Smooth muscle cell of the brain vasculature (primary cell): ENCODE measurements around the gene SLC6A9.

Experiments
- DNase-seq: peaks from one replicate; pipeline ENCODE4 v3.0.0-alpha.2; 2012; ENCODE audit warnings: low read depth, low spot score

SLC6A9 gene

DNA sequence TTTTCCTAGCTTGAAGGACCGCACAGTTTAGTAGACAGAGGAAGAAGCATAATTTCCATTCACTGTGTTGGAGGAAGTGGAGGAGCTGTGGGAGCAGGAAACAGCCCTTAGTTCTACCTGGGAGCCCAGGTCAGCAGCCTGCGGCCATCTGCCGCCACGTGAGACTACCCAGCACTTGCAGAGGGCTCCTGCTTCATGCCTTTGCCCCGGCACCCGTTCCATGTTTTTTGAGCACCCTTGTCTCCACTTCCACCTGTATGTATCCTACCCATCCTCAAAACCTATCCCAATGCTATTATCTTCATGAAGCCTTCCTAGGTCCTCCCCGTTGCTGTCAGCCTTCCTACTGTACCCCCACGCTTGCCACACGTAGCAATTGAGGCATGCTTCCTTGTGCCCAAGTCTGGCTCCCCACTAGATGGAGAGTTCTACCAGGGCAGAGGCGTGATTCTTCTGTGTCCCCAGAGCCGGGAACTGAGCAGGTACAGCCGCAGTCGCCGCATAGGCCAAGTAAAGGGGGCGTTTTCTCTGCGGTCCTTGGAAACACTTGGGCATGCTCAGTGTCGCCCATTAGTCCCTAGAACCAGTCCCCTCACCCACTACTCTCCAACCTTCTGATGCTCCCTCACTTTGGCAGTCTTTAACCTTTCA lies 1.9 kb downstream of the SLC6A9 start:
- no peak for DNase-seq

DNA sequence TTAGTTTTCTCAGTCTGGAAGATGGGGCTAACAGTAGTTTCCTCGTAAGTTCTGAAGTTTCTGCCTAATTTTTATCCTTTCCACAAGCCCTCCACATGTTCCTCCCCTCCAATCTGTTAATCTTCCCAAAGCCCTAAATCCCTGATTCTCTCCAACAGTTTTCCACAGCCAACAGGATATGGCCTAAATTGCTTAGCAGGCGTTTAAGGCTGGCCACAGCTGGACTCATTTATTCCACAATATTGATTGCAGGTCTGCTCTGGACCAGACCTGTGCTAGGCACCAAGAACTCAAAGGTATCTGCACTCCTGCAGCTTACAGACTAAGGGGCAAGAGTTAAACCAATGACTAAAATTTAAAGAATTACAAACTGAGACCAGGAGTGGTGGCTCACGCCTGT lies 3.9 kb downstream of the SLC6A9 start:
- DNase-seq = no peak

DNA sequence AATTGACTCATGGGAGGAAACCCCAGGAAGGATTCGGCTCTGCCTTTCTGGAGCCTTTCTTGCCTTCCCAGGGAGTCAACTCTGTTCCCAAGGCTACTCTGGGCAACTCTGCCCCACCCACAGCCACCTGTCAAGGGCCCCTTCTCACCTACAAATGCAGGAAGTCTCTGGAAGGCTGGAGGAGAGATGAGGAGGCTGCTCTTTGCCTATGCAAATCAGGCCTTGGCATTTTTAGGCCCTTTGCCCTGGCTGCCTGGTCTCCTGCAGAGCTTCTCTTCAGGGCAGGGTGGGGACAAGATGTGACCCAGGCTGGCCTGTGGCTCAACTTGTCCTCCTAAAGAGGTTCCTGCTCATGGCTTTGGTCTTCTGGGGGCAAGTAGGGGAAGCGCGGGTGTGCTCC lies 5.4 kb downstream of the SLC6A9 start:
- DNase-seq = no peak

DNA sequence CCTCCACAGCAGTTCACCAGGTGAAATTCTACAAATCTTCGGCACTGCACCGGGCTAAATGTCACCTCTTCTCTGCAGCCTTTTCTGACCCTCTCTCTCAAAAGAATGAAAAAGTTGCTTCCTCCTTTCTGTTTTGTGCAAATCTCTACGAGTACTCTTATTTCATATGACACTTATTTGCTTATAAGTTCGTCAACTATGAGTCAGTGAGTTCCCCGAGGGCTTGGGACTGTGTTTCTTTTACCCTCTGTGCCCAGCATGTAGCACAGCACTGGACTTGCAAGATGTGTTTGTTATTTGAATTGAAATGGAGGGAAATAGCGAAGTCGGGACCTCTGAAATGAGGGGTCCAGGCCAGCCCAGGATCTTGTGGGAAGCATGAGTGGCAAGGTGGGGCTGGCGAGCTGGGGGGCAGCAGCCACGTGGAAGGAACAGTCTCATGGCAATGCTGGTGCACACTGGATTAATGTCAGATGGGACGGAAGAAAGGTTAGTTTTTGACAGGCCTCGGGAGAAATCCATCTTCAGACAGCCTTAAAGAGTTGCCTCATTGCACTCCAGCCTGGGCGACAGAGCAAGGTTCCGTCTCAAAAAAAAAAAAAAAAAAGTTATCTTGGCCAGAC lies 6.2 kb downstream of the SLC6A9 start:
- DNase-seq = peak; percentile 50

DNA sequence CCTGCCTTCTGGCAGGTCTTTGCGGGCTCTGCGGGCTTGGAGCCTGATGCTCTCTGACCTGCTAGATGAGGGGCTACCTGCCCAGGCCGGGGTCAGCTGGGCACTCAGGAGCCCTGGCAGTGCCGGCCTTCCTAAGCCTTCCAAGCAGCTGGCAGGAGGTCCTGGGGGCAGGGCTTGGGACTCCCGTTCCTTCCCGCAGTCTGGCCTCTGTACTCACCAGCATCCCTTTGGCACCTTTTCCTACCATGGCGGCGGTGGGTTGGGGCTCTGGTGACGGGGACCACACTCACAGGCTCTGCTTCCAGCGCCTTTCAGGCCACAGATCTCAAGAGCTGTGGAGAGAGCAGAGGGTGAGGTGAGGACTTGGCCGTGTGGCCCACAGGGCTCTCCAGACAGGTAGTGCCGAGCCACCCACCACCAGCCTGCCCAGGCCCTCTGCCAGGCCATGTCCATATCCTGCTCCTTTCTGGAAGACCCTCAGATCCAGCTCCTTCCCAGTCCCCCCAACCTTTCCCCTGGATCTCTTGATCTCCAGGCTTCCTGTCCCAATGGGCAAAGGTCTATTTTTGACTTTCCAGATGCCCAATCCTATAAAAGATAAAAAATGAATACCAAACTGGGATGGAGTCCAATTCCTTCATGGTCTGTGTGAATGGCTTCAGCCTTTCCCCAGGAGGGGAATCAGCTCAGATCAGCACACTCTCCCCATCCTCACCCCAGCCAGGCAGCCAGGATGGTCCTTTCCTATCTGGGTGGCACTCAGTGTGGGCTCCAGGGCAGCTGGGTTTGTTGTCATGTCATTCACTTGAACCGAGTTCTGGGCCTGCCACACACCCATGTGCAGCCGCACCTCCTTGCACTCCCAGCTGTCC lies 7.0 kb downstream of the SLC6A9 start:
- DNase-seq = no peak

DNA sequence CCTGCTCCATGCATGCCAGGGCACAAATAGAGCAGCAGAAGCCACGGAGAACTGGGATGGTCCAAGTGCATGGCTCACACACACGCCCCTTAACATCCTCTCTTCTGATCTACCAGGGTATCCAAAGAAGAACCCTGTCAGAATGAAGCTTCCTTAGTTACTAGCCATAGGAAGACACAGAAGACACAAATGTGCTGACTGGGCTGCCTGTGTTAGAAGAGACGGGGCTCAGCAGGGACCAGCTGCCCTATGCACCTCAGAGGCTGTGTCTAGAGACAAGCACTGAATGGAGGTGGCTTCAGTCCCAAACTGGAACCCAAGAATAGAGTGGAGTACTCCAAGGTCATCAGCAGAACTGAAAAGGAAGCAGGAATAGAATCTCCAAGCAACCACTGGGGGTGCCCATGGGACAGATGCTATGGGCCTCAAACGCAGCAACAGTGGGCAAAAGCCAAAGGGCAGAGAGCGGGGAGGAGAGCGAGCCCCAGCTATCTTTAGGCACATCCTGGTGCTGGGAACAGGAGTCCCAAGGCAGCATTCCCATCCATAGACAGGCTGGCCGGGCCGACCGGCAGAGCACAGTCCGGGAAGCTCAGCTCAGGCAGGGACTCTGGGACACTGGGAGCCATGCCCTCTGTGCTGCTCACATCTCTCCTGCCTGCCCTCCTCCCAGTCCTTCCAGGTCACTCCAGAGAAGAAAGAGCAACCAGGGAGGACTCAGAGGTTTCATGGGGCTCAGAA lies 9.5 kb downstream of the SLC6A9 start:
- DNase-seq = no peak

DNA sequence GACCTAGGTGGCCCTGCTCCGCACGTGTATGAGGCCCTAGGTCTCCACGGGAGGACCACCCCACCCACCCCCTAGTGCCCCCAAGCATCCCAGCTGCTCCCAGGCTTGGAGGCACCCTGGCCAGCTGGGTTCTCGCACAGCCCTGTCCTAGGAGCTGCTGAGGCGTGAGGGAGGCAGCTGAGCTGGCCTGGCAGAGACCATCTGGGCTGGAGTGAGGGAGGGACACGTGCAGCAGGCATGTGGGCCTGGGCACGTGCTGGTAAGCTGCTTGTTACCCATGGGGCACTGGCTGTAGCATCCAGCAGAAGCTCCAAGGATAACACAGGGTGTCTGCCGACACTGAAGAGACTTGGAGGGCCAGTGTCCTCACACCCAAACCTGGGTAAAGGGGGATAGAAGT lies 10.1 kb downstream of the SLC6A9 start:
- no peak for DNase-seq

DNA sequence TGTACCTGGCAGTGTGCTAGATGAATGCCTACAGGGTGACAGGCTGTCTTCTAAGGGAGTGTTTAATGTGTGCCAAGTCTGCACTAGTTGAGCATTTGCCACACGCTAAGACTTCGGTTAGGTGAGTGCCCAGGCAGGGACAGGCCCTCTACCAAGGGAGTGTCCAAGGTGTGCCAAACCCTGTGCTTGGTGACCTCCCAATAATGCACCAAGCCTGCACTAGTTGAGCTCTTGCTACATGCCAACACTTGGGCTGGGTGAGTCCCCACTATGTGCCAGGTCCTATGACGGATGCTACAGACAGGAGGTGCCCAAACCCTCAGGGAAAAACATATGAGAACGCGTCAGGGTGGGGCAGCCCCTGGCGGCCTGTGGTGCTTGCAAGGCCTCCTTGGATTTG lies 10.8 kb downstream of the SLC6A9 start:
- no peak for DNase-seq

DNA sequence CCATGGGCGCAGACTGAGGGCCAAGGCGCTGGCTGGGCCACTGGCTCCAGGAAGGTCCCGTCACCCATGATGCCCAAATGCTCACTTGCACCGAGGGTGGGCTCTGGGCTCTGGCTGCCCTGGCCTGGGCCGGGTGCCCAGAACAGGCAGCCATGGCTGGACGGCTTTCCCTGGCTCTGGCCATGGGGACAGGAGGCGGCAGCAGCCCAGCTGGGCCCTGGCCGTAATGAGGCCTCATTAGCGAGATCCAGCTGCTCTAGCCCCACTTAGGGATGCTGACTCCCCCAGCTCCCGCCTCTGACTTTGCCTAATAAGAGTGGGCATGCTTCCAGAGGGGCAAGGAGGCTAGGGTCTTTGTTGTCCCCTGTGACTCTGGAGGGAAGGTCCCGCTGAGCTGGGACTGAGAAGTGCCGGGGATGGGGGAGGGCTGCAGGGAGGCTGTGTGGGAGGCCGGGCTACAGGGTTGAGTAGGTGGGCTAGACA lies 11.8 kb downstream of the SLC6A9 start:
- DNase-seq = no peak

DNA sequence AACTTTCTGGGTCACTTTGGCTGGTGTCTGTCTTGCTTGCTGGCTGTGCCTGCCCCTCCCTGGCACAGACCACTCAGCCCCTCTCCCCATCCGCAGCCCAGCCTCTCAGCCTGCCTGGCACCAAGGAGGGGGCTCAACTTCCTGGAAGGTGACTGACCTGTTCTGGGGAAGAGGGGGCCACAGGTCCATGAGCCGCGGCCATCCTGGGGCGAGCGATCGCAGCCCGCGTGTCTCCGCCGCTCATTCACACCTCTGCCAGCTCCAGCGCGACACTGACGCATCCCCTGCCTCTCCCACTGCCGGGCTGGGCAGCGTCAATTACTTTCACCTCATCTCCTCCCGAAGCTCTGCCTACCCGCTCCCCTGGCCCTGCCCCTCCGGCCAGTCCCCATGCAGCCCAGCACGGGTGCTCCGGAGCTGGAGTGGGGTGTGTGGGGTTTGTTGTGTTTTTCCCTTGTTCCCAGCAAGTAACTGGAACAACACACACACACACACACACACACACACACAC lies 14.3 kb downstream of the SLC6A9 start:
- no peak for DNase-seq

DNA sequence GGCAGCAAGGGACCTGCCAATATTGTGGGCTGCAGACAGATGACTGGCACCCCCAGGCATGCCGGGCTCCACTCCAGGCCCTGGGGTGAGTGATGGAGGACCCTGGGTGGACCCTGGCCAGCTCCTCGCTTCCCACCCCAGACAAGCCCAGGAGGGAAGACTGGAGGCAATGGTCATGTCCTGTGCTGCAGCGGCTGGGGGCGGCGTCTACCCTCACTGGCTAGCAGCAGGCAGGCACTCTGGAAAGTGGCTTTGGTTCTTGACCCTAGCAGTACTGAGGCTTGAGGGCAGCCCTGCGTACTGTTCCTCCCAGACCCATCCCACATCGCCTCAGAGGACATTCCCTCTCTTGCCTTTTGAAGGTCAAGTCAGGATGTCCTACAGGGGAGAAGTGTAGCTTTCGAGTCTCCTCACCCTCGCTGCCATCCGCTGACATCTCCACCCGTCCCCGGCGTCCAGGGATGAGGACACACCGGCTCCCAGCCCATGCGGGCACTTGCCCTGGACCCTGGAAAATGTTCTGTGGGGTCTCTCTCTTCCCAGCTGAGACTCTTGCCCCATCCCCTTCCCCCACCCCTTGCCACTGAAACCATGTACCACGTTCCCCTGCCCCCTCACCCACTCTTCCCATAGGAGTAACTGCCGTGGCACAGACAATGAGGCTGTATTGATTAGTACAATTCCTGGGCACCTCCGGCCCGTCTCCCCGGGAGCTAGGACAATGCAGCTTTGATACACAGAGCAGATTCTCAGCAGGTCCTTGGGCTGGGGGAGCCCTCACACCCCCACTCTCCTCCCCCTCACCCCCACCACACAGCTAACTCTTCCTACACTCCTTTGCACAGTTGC lies 15.0 kb downstream of the SLC6A9 start:
- DNase-seq = no peak

DNA sequence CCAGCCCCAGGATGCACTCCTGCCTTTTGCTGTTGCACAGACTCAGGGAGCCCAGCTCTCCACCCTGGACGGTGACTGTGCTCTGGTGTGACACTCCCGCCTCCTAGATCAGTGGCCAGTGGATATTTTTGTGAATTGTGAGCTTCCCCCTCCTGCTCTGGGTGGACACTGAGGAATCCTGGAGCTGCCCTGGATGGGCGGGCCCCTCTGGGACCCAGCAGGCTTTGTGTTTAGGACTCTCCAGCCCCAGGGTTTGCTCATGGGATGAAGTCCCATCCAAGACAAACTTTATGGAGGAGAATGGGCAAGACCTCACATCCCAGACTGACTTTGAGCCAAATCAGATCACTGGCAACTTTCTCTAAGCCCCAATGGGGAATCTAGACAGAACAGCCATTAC lies 16.1 kb downstream of the SLC6A9 start:
- DNase-seq = no peak

DNA sequence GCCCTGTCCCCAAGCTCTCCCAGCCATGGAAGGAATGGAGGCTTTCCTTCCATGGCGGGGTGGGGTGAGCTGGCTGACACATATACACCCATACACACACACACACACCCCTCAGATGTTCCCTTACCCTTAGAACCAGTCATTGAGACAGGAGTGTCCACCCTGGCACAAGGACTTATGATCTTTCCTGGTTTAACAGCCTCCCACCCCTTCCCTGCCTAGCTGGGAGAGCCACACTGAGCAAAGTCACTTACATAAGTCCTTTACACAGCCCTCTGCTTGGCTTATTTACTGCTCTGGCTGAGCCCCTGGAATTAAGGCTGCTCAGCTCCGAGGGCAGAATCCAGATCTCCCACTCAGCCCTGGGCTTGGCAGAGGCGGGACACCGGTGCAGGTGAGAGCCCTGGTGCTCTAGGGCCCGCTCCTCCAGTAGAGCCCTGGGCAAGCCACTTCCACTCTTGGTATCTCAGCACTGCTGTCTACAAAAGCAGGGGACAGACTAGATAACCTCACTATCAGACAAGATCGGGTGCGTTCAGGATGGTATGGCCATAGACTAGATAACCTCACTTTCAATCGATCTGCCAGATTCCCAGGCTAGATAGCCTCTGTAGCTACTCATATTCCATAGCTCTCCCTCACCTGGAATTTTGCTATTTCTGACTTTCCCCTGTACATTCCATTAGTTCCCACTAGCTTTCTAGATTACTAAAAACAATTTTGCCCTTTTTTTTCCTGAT lies 16.7 kb downstream of the SLC6A9 start:
- no peak for DNase-seq

DNA sequence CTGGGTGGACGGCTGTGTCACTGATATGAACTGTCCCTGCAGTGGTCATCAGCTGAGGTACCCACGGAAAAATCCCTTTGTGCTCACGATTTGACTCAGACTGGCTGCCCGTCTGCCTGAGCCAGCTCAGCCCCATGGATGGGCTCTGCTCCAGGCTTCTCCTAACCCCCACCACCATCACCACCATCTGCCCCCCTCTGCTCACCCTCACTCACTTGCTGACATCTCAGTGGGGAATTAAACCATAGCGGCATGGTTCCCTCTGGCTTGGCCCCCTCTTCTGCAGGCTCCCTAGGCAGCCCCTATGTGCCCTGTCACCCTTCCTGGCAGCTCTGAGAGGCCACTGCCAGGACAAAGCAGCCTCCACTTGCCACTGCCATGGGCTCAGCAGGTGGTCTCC lies 17.3 kb downstream of the SLC6A9 start:
- no peak for DNase-seq

DNA sequence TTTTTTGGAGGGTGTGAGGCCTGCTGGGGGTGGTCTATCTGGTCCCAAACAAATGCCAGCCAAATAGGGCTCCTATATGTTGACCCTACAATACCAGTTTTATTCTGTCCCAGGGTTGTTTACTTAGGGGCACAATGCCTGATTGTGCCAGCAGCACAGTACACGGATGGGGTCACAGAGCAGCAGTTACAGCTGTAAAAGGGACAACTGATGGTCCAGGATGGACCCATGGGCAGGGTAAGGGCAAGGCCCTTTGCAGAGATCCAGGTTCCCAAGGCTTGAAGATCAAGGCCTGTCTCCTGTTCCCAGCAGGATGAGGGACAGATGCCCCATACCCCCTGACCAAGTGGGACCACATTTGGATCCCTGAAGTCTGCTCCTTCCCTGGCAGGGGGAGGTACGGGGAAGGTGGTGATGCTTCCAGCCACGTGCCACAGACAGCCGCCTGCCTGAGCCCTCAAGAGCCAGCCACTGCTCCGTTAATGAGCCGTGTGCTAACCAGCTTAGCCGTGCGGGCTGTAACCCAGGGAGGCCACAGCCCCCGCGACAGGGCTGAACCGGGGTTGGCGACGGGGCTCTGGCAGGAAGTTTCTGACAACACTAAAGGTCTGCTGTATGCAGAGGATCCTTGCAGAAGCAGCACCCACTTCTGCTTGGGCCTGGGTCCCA lies 18.2 kb downstream of the SLC6A9 start:
- DNase-seq = no peak

DNA sequence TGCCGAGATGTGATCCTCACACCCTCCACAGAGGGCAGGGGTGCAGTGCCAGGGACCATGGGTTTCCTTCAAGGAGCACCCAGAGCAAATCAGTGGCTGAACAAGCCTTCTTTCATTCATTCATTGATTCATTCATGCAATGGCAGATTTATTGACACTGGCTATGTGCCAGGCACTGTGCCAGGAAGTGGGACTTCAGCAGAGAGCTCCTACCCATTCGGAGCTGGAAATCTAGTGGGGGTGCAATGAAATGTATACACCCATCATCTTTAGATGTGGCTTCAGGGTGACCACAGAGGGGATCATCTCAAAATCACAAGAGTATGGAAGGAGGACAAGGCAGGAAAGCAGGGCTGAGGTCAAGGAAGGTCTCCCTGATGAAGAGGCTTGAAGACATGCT lies 18.9 kb downstream of the SLC6A9 start:
- DNase-seq = no peak

DNA sequence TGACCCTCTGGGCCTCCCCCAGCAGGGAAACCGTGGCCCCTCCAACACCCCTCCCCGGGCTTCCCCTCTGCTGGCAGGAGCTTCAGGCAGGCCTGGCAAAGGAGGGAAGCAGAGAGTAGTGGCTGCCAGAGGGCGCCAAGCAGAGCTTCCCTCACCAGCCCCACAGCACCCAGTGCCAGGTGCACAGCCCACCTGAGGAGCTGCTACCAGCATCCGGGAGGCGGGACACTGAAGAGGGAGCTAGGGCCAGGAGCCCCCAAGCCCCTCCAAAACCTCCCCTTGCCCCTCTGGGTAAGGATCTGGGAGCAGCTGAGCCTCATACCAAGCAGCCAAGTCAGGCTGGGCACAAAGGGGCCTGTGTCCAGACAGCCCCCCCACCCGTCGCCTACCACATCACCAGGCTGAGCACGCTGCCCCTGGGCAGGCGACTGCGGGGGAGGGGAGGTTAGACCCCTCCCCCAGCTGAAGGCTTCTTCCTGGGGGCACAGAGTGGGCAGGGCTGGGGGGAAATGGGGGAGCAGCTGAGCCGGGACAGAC lies 20.3 kb downstream of the SLC6A9 start:
- no peak for DNase-seq

DNA sequence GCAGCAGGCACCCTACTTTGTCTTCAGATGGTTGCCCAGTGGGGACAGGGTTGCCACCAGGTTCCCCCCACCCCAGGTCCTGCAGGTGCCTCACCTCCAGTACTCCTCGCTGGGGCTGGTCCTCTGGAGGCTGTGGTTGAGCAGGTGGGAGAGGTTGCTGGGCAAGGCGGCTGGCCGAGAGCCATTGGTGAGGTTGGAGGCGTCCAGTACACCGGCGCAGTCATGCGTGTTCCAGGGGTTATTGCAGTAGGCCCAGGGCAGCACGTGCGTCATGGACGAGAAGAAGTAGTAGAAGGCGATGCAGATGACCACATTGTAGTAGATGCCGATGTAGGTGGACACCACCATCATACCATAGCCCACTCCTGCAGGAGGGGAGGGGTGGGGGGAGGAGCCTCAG lies 23.0 kb downstream of the SLC6A9 start:
- no peak for DNase-seq

DNA sequence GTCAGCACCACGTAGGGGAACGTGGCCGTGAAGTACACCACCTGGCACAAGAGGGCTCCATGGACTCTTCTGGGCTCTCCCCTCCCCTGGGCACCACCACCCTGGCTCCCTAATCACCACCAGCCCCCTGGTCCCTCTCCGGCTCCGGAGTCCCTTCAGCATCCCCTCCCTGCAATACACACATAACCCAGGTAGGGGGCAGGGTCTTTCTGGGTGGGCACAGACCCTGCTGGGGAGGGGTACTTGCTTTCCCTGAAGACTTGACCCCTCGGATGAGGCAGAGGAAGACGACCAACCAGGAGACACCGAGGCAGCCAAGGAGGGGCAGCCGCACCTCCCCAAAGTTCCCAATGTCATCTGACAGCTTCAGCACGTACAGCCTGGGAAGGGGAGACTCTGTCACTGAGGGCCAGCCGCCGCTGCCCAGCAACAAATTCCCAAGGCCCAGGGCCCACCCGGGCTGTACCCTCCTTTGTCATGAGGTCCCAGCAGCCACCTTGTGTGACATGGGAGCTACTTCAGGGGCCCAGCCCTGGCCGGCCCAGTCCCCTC lies 28.6 kb downstream of the SLC6A9 start:
- no peak for DNase-seq
